ENCODE results near the gene RAI1. TPM values are rescaled to one million over a fixed set of nuclear protein-coding genes. Genes with fewer than 3 reads are reported as not detected.
A peak's percentile ranks its signal among the peaks of the same experiment; 100 is the strongest.

RAI1 gene
- total RNA-seq, 1 donor from 2014 or later = 38.1 TPM

- TF ChIP-seq CTCF (IDR thresholded peaks at IDR 0.05) = no peak
- Histone ChIP-seq H3K4me1 (peaks cover 55% of the 10 kb centered on the region), H3K27ac (peak overlapping the region; percentile 75), H3K36me3 (no peaks in the 10 kb centered on the region), H3K9me3 (no peaks in the 10 kb centered on the region), H3K27me3 (no peaks in the 10 kb centered on the region), H3K4me3 (no peak overlapping the region)
- intact Hi-C loops (cut with DNase I) = no loop called here
- ATAC-seq = peak; percentile 90
- peak; percentile 94 for DNase-seq
These were observed 29.7 kb downstream of the RAI1 start for GRCh38 chr17:17710728-17711541.

GRCh38 chr17:17711641-17712162, 30.4 kb downstream of the RAI1 start:
- peak; percentile 9 for ATAC-seq
- DNase-seq = no peak
- H3K27me3 ChIP-seq = no peaks in the 10 kb centered on the region
- H3K9me3 ChIP-seq = no peaks in the 10 kb centered on the region
- intact Hi-C loops (cut with DNase I) = no loop called here
- H3K27ac ChIP-seq = peak overlapping the region; percentile 75
- H3K4me3 ChIP-seq = no peak overlapping the region
- peaks cover 55% of the 10 kb centered on the region for H3K4me1 ChIP-seq
- H3K36me3 ChIP-seq = no peaks in the 10 kb centered on the region
- no peak for TF ChIP-seq CTCF (IDR thresholded peaks at IDR 0.05)

GRCh38 chr17:17712268-17712924, 31.1 kb downstream of the RAI1 start:
- no peak overlapping the region for H3K4me3 ChIP-seq
- DNase-seq = no peak
- ATAC-seq = no peak
- H3K9me3 ChIP-seq = no peaks in the 10 kb centered on the region
- intact Hi-C loops (cut with DNase I) = no loop called here
- TF ChIP-seq CTCF (IDR thresholded peaks at IDR 0.05) = no peak
- peaks cover 55% of the 10 kb centered on the region for H3K4me1 ChIP-seq
- H3K36me3 ChIP-seq = no peaks in the 10 kb centered on the region
- H3K27ac ChIP-seq = peak overlapping the region; percentile 75
- H3K27me3 ChIP-seq = no peaks in the 10 kb centered on the region

- DNase-seq (peak; percentile 79), ATAC-seq (peak; percentile 40)
- no peaks in the 10 kb centered on the region for H3K9me3 ChIP-seq
- no peaks in the 10 kb centered on the region for H3K36me3 ChIP-seq
- peaks cover 51% of the 10 kb centered on the region for H3K4me1 ChIP-seq
- TF ChIP-seq CTCF (IDR thresholded peaks at IDR 0.05) = no peak
- no peak overlapping the region for H3K4me3 ChIP-seq
- intact Hi-C loops (cut with DNase I) = no loop called here
- peak overlapping the region; percentile 33 for H3K27ac ChIP-seq
- H3K27me3 ChIP-seq = no peaks in the 10 kb centered on the region
These were observed 32.6 kb downstream of the RAI1 start for GRCh38 chr17:17713839-17714238.

GRCh38 chr17:17714261-17714866, 33.1 kb downstream of the RAI1 start:
- H3K36me3 ChIP-seq = no peaks in the 10 kb centered on the region
- no peak for TF ChIP-seq CTCF (IDR thresholded peaks at IDR 0.05)
- DNase-seq (no peak), ATAC-seq (no peak)
- no peaks in the 10 kb centered on the region for H3K9me3 ChIP-seq
- peak overlapping the region; percentile 33 for H3K27ac ChIP-seq
- H3K4me3 ChIP-seq = no peak overlapping the region
- H3K4me1 ChIP-seq = peaks cover 51% of the 10 kb centered on the region
- no peaks in the 10 kb centered on the region for H3K27me3 ChIP-seq
- intact Hi-C loops (cut with DNase I) = no loop called here
